Bronchial epithelial cell (primary cell): ENCODE measurements around the gene CHCHD5. TPM values are rescaled to one million over a fixed set of nuclear protein-coding genes. Genes with fewer than 3 reads are reported as not detected.

Source experiments
- DNase-seq: peaks from one replicate; pipeline ENCODE4 v3.0.0-alpha.2; 2010; ENCODE audit warnings: low read depth
- FAIRE-seq: peaks from 2 replicates; lab custom pipeline; 2011; peaks lifted over from hg19 to GRCh38; lab: Jason Lieb, UNC
- H3K27me3 ChIP-seq: 2 replicates; pipeline ENCODE4 v1.5.1; 2011; ENCODE audit warnings: low read length; ENCODE audit not compliant: control insufficient read depth, insufficient read depth
- H3K36me3 ChIP-seq: 2 replicates; pipeline ENCODE4 v1.5.1; 2011; ENCODE audit warnings: low read length; ENCODE audit not compliant: control insufficient read depth, insufficient read depth
- H3K4me3 ChIP-seq: 2 replicates; pipeline ENCODE4 v1.5.1; 2011; ENCODE audit warnings: mild to moderate bottlenecking, low read depth, low read length, control low read depth
- total RNA-seq: library from RNA; depleted of rRNA; stranded (reverse); fragments of >200 nt; gene quantifications from 2 replicates; pipeline ENCODE4 v1.2.1, GENCODE V29; 2014
- TF ChIP-seq, protein P1 (sequence below): IDR thresholded peaks from 2 replicates; pipeline ENCODE4 v1.5.1; 2011; ENCODE audit warnings: mild to moderate bottlenecking, moderate library complexity, low read length, control low read depth, inconsistent platforms; ENCODE audit not compliant: insufficient read depth, severe bottlenecking

The CHCHD5 gene
- total RNA-seq, 1 donor from 2014 or later: 10.3 TPM

DNA sequence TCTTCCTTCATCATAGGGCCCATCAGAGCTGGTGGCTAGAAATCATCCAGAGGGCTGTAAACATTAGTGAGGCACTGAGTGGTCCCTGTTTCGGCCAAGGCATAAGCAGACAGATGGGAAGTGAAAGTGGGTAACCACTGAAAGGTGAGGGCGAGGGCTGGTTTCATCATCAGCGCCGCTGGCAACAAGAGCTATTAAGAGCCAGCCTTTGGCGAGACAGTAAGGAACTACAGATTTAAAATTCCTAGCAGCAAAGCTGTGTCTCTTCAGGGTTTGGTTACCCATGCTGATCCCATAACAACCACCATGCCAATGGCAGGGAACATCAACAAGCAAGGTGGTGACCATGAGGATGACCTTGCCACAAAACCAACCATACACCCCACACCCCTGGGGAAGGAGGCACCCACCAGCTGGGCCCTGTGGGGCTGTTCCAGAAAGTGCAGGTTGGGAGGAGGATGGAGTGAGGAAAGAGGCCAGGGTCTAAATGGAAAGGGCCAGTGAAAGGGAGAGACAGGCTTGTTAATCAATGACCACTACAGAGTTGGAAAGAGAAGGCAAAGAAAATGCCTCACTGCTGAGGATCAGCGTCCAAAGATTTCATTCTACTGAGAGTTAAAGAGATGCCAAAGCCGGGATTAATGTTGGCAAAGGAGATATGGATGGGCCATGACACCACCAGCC, 52.3 kb downstream of the CHCHD5 start:
- DNase-seq (no peak), FAIRE-seq (no peak)
- no peak overlapping the region for H3K4me3 ChIP-seq
- no peaks in the 10 kb centered on the region for H3K36me3 ChIP-seq
- H3K27me3 ChIP-seq: no peaks in the 10 kb centered on the region
- TF ChIP-seq, protein P1, sequence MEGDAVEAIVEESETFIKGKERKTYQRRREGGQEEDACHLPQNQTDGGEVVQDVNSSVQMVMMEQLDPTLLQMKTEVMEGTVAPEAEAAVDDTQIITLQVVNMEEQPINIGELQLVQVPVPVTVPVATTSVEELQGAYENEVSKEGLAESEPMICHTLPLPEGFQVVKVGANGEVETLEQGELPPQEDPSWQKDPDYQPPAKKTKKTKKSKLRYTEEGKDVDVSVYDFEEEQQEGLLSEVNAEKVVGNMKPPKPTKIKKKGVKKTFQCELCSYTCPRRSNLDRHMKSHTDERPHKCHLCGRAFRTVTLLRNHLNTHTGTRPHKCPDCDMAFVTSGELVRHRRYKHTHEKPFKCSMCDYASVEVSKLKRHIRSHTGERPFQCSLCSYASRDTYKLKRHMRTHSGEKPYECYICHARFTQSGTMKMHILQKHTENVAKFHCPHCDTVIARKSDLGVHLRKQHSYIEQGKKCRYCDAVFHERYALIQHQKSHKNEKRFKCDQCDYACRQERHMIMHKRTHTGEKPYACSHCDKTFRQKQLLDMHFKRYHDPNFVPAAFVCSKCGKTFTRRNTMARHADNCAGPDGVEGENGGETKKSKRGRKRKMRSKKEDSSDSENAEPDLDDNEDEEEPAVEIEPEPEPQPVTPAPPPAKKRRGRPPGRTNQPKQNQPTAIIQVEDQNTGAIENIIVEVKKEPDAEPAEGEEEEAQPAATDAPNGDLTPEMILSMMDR: no peak

DNA sequence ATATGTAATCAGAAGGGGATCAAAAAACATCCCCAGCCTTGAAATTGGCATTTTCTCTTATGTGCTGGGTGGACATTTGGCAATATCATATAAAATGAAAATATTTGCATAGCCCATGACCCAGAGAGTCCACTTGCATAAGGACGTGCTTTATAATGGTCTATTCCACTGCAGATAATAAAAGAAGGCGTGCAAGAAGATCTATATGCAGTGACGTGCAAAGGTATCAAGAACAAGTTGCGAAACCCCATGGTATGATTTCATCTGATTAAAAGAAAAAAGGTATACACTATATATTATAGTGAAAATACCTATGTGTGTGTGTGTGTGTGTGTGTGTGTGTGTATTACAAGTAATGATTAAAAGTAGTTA, 52.9 kb downstream of the CHCHD5 start:
- FAIRE-seq: no peak
- DNase-seq: no peak
- Histone ChIP-seq H3K27me3 (no peaks in the 10 kb centered on the region), H3K4me3 (no peak overlapping the region), H3K36me3 (no peaks in the 10 kb centered on the region)
- TF ChIP-seq, protein P1: no peak

Other genes starting within 250 kb of the CHCHD5 start
- 6.1 and 13.4 TPM in 2 replicates for gene RGPD8, start 151.0 kb upstream of the CHCHD5 start, total RNA-seq
- 23.2 and 26.6 TPM in 2 replicates for gene TTL, start 102.5 kb upstream of the CHCHD5 start, total RNA-seq
- gene POLR1B, start 42.1 kb upstream of the CHCHD5 start, total RNA-seq: 25.7 and 40.8 TPM in 2 replicates
- 47.7 and 63.4 TPM in 2 replicates for gene SLC20A1, start 61.3 kb downstream of the CHCHD5 start, total RNA-seq
- not detected in 2 replicates for gene NT5DC4, start 136.4 kb downstream of the CHCHD5 start, total RNA-seq
- 0.13 and 0.26 TPM in 2 replicates for gene CKAP2L, start 180.0 kb downstream of the CHCHD5 start, total RNA-seq
- gene IL1A, start 199.9 kb downstream of the CHCHD5 start, total RNA-seq: 53.5 and 82.7 TPM in 2 replicates